PFSK-1 (cell line): ENCODE measurements around the gene PTDSS2.

ENCODE experiments used
- FOXP2 ChIP-seq: optimal IDR thresholded peaks from 2 replicates; pipeline ENCODE3; 2011; ENCODE audit warnings: borderline replicate concordance, control low read depth, inconsistent platforms; ENCODE audit not compliant: insufficient read depth; ENCODE audit errors: extremely low read length, extremely low read depth
- POLR2AphosphoS5 ChIP-seq: IDR thresholded peaks from 2 replicates; pipeline ENCODE4 v1.6.1; 2012; ENCODE audit warnings: low read depth, mild to moderate bottlenecking, control low read depth, low read length, moderate library complexity
- SIN3A ChIP-seq: IDR thresholded peaks from 2 replicates; pipeline ENCODE4 v1.6.1; 2012; ENCODE audit warnings: mild to moderate bottlenecking, low read length, moderate library complexity, borderline replicate concordance; ENCODE audit not compliant: insufficient read depth
- TAF1 ChIP-seq: IDR thresholded peaks from 2 replicates; pipeline ENCODE4 v1.6.1; 2012; ENCODE audit warnings: low read length, control low read depth, borderline replicate concordance; ENCODE audit not compliant: insufficient read depth
- TF ChIP-seq, protein P1 (sequence below), 2 experiments: IDR thresholded peaks; 2 replicates each; pipeline versions ENCODE4 v1.6.1 to v1.8.0; 2011 to 2012; ENCODE audit warnings: low read depth in 2 of 2, low read length in 2 of 2, control low read depth in 1 of 2, inconsistent platforms in 1 of 2, mild to moderate bottlenecking in 1 of 2, moderate library complexity in 1 of 2; ENCODE audit not compliant: insufficient read depth in 1 of 2

PTDSS2 gene

DNA sequence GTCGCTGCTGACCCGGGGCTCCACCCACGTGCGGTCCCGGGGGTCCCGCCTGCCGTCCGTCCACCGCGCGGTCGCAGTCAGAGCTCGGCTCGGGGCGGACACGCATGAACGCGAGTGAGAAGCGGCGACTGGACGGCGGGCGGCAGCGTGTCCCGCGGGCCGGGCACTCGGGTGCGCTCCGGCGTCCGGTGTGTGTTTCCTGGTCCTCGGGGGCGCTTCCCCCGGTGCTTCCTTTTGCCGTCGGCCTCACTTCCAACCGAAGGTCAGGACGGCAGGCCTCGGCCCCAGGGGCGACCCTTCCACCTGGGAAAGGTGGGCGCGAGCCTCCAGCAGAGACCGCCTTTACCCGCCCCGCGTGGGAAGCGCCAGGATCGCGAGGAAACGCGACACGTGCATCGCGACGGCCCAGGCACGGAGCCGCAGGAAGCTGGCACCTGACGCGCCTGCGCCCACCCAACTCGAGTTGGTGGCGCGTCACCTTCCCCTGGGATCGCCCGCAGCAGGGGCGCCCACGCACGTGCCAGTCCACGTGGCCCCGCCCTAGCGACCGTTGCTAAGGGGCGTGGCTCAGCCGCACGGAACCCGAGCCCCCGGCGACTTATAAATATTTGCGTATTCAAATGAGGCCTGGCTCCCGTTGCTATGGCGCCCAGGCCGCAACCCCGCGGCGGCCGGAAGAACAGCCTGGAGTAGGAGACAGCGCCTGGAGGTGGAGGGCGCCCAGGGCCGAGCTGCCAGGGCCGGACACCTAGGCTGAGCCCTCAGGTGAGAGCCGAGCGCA, 87.0 kb downstream of the PTDSS2 start, which contains the start of gene LRRC56:
LRRC56 (plus strand) TSS at position 687 of the 781 bp plus-strand sequence. CDS start 3,158 bp downstream, outside the sequence.
- TF ChIP-seq, protein P1, sequence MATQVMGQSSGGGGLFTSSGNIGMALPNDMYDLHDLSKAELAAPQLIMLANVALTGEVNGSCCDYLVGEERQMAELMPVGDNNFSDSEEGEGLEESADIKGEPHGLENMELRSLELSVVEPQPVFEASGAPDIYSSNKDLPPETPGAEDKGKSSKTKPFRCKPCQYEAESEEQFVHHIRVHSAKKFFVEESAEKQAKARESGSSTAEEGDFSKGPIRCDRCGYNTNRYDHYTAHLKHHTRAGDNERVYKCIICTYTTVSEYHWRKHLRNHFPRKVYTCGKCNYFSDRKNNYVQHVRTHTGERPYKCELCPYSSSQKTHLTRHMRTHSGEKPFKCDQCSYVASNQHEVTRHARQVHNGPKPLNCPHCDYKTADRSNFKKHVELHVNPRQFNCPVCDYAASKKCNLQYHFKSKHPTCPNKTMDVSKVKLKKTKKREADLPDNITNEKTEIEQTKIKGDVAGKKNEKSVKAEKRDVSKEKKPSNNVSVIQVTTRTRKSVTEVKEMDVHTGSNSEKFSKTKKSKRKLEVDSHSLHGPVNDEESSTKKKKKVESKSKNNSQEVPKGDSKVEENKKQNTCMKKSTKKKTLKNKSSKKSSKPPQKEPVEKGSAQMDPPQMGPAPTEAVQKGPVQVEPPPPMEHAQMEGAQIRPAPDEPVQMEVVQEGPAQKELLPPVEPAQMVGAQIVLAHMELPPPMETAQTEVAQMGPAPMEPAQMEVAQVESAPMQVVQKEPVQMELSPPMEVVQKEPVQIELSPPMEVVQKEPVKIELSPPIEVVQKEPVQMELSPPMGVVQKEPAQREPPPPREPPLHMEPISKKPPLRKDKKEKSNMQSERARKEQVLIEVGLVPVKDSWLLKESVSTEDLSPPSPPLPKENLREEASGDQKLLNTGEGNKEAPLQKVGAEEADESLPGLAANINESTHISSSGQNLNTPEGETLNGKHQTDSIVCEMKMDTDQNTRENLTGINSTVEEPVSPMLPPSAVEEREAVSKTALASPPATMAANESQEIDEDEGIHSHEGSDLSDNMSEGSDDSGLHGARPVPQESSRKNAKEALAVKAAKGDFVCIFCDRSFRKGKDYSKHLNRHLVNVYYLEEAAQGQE (IDR thresholded peaks at IDR 0.05; ENCODE audit: insufficient read depth in 1 of 2, low read depth in 2 of 2, low read length in 2 of 2) = no peak
- TF ChIP-seq SIN3A = no peak

DNA sequence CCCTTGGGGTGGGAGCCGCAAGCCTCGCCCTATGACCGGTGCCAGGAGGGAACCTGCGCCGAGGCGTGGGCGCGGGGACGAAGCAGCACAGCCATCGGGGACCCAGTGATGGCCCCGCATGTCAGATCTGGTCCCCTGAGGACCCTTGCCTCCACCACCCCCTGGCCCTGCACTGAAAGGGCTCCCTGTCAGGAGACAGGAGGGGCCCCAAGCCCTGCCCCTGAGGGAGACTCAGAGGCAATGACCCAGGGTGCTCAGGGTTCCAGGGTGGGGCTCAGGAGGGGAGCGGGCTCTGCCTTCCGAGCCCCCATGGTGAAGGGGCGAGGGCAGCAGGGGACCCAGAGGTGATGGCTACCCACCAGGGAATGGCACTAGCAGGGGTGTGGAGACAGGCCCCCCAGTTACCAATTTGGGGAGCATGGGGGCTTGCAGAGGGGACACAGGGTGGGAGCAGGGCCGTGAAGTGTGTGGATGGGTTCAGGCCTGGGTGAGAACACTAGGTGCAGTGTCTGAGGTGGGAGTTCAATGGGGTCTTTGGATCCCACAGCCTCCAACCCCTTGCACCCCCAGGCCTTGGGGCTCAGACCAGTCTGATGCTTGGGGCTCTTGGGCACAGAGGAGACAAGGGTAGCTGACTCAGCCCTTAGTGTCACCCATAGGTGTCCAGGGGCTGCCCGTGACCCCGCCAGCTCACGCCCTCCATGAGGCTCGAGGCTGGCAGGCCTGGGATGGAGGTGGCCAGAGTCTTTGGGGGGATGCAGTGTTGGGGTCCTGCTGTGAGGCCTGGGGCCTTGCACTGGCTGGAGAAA, 87.7 kb downstream of the PTDSS2 start:
- TF ChIP-seq, protein P1 (IDR thresholded peaks at IDR 0.05; ENCODE audit: insufficient read depth in 1 of 2, low read depth in 2 of 2, low read length in 2 of 2) = no peak
- TF ChIP-seq TAF1 (no peak), FOXP2 (no peak), SIN3A (no peak), POLR2AphosphoS5 (no peak)

DNA sequence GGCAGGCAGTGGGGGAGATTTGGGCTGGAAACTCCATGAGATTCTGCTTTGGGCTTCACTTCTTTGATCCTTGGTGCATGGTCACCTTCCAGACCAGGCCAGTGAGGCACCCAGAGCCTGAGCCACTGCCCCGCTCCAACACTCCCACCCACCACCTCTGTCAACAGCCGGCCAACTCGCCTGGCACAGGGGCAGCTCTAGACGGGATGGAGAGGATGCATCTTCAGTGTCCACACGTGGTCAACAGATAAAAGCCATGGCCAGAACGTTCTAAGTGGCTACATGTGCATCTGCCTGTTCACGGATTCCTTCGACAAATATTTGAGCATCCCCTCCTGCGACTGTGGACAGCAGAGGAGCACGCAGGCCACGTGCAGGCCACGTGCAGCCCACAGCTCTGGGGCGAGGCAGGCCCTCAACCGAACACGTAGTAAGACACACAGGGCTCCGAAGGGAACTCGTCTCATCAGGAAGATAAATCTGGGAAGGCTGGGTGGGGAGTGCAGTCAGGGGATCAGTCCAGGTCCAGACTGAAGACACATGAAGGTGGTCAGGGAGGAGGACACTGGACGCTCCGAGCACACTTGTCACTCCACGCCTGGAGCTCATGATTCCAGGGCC, 88.5 kb downstream of the PTDSS2 start:
- TF ChIP-seq FOXP2 (no peak), POLR2AphosphoS5 (no peak), TAF1 (no peak), SIN3A (no peak)
- TF ChIP-seq, protein P1 (IDR thresholded peaks at IDR 0.05; ENCODE audit: insufficient read depth in 1 of 2, low read depth in 2 of 2, low read length in 2 of 2) = no peak

DNA sequence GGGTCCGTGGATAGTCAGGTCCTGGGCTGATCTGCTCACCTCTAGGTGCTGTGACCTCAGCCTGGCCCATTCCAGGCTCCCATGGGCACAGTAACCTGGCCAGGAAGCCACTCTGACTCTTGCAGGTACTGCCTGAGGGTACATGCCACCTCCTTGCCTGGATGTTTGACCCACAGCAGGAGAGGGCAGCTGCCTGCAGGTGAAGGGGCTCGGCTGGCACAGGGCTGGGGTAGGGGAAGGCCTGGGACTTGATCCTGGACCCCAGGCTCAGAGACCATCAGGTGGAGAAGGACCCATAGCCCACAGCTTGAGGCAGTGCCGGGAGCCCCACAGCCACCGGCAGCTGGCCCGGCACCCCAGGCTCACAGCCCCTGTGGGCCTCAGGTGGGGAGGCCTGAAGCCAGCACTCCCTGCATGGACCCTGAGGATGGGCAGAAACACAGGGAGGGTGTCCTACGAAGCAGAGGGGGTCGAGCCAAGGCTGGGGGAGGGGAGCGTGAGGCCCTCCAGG, 89.9 kb downstream of the PTDSS2 start:
- TF ChIP-seq TAF1 (no peak), FOXP2 (no peak), SIN3A (no peak), POLR2AphosphoS5 (no peak)
- TF ChIP-seq, protein P1 (IDR thresholded peaks at IDR 0.05; ENCODE audit: insufficient read depth in 1 of 2, low read depth in 2 of 2, low read length in 2 of 2) = no peak
